Measurements from ENCODE around the gene ZNF248. TPM values are rescaled to one million over a fixed set of nuclear protein-coding genes. Genes with fewer than 3 reads are reported as not detected.
"Not testable (repeated sequence)": the region's sequence is repeated elsewhere in the genome, so short reads cannot be mapped to it uniquely, and the experiment has no call there.

Gene ZNF248
- total RNA-seq, 1 donor from 2014 or later, result 67.3 TPM

GRCh38 chr10:37754538-37755323 lies 102.7 kb downstream of the ZNF248 start:
- FAIRE-seq (no peak), DNase-seq (ENCODE audit: low spot score in 2 of 2) (peak in 1 of 2 donors; percentile 27)

- FAIRE-seq, result no peak
- no peak for DNase-seq (ENCODE audit: low spot score in 2 of 2)
These were observed 105.0 kb downstream of the ZNF248 start for GRCh38 chr10:37752334-37752875.

GRCh38 chr10:37748170-37748569 lies 109.2 kb downstream of the ZNF248 start:
- no peak for DNase-seq (ENCODE audit: low spot score in 2 of 2)
- FAIRE-seq, result no peak

GRCh38 chr10:37747081-37747480 lies 110.3 kb downstream of the ZNF248 start:
- FAIRE-seq (no peak), DNase-seq (ENCODE audit: low spot score in 2 of 2) (no peak)

GRCh38 chr10:37741831-37742230 lies 115.6 kb downstream of the ZNF248 start:
- DNase-seq (ENCODE audit: low spot score in 2 of 2) (no peak), FAIRE-seq (no peak)

- DNase-seq (ENCODE audit: low spot score in 2 of 2) (no peak), FAIRE-seq (no peak)
These were observed 118.2 kb downstream of the ZNF248 start for GRCh38 chr10:37739181-37739580.

GRCh38 chr10:37738241-37738640 lies 119.2 kb downstream of the ZNF248 start:
- DNase-seq (ENCODE audit: low spot score in 2 of 2); FAIRE-seq: not testable (repeated sequence)

GRCh38 chr10:37737336-37737735 lies 120.1 kb downstream of the ZNF248 start:
- no peak for DNase-seq (ENCODE audit: low spot score in 2 of 2)
- no peak for FAIRE-seq

GRCh38 chr10:37736120-37736519 lies 121.3 kb downstream of the ZNF248 start:
- no peak for FAIRE-seq
- DNase-seq (ENCODE audit: low spot score in 2 of 2), result no peak

GRCh38 chr10:37734971-37735370 lies 122.4 kb downstream of the ZNF248 start:
- no peak for FAIRE-seq

More at GRCh38 chr10:37734971-37735370, 122.4 kb downstream of the ZNF248 start:
- DNase-seq (ENCODE audit: low spot score in 2 of 2), result no peak

Other genes with a start within 250 kb of the ZNF248 start
- 66.0 TPM for gene ZNF25, start 119.0 kb upstream of the ZNF248 start, total RNA-seq
- gene ZNF33A, start 153.1 kb upstream of the ZNF248 start, total RNA-seq, result 64.4 TPM
- 20.0 TPM for gene ZNF37A, start 236.7 kb upstream of the ZNF248 start, total RNA-seq

Measured in frontal cortex (tissue), 4 donors.